ENCODE results near the gene MXRA8.
"Not testable (repeated sequence)": the region's sequence is repeated elsewhere in the genome, so short reads cannot be mapped to it uniquely, and the experiment has no call there.

The MXRA8 gene

DNA sequence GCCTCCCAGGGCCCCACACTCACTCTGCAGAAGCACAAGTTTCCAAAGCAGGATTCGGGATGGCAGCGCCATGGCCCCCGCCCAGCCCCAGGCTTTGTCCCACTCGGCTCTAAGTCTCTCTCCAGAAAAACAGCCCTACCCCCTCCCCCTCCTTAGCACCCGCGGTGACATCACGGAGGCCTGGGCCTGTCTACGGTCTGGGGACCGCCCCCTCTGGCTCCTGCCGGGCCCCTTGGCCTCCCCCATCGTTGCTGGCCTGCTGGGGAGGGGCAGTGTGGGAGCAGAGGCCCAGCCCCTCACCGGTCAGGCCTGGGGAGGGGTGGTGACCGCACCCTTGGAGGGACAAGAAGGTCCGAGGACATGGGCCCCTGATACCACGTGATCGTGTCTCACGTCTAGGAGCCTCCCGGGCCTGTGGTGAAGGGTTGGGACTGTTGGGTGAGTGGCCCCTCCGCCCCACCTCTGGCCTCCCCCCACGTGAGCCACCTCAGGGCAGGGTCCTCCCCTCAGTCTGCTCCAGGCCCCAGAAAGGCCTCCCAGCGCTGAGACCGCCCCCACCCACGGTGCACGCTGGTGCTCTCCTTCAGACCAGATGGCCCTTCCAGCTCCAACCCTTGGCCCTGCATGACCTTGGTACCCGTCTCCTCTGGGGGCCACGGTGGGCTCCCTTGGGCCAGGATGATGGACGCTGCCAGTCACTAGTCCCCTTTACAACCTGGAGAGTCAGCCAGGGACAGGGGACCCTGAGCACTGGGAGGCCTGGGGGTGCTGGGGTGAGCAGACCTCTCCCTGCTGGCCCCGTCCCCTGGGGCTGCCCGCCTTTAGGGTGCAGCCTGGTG is at the start of gene MXRA8:
MXRA8 (minus strand) TSS at position 123 of the 839 bp plus-strand sequence; CDS start at position 72, 51 bp downstream.
- no peak for DNase-seq

- no peak for DNase-seq
Observed at GRCh38 chr1:1407636-1408318, 49.4 kb upstream of the MXRA8 start.

DNA sequence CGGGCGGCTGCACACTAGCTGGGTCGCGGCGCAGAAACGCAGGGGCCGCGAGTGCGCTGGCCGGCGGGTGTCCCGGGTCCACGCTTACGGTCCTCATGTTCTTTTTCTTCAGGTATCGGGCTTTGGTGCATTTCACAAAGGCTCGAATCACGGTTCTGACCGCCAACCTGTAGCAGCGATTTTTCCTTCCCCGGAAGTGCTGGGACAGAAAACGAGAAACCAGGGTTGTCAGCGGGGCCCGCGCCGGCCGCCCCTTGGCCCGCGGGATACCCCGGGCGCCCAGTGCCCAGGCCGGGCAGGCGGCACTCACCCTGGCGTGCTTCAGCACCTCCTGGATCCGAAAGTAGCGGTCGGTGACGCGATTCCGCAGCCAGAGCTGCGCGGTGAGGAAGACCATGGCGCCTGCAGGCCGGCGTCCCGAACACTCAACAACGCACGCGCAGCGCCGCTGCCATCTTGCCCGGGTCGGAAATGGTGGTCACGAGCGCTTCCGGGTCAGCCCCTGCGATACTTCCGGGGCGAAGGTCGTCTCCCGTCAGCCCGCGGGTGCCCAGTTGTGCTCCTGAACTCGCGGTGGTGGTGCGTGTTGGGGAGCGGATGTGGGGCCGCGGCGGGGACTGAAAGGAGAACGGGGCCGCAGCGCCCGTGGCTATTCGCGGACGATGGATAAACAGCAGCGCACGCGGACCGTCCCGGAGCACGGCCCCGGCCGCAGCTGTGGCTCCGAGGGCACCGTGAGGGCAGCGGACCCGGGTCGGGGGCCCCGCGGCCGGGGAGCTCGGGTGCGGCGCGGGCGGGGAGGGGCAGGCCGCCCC is 48.7 kb upstream of the MXRA8 start, which contains the start of gene MRPL20:
MRPL20 (minus strand) TSS at position 473 of the 815 bp plus-strand sequence; CDS start at position 397, 76 bp downstream.
- peak; percentile 96 for DNase-seq

DNA sequence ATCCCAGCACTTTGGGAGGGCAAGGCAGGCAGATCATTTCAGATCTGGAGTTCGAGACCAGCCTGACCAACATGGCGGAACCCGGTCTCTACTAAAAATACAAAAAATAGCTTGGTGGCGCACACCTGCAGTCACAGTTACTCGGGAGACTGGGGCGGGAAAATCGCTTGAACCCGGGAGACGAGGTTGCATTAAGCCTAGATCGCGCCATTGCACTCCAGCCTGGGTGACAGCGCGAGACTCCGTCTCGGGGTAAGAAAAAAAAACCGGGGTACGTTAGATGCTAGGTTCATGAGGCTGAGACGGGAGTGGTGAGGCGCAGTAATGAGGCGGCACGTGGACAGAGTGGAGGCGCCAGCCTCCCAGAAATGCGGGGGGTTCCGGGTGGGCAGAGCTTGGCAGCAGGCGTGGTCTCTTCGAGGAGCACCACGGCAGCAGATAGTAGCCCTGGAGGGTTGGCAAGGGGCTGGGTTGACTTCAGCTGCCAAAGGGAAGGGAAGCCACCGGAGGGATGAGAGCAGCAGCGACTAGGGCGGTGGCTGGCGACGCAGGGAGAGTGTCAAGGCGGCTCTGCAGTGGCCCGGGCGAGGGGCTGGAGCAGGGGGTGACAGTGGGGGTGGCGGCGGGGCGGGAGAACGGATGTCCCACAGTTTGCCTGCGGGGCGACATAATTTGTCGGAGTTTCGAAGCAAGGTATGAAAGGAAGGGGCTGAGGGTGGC is 47.9 kb upstream of the MXRA8 start:
- DNase-seq: peak; percentile 8

DNA sequence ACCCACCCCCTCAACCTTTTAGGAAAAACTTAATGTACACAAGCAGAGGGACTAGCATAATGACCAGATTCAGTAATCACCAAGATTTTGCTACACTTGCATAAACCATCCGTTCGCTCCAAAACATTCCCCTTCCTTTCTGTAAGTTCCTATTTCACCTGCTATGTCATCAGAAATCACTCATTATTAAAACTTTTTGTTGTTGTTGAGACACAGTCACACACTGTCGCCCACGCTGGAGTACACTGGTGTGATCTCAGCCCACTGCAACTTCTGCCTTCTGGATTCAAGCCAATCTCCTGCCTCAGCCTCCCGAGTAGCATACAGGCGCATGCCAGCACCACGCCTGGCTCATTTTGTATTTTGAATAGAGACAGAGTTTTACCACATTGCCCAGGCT is 45.3 kb upstream of the MXRA8 start:
- no peak for DNase-seq

GRCh38 chr1:1402901-1403392 is 44.6 kb upstream of the MXRA8 start:
- not testable (repeated sequence) for DNase-seq

- peak; percentile 27 for DNase-seq
Observed at GRCh38 chr1:1402072-1402900, 43.9 kb upstream of the MXRA8 start.

- DNase-seq: no peak
Observed at GRCh38 chr1:1401457-1402010, 43.2 kb upstream of the MXRA8 start.

DNA sequence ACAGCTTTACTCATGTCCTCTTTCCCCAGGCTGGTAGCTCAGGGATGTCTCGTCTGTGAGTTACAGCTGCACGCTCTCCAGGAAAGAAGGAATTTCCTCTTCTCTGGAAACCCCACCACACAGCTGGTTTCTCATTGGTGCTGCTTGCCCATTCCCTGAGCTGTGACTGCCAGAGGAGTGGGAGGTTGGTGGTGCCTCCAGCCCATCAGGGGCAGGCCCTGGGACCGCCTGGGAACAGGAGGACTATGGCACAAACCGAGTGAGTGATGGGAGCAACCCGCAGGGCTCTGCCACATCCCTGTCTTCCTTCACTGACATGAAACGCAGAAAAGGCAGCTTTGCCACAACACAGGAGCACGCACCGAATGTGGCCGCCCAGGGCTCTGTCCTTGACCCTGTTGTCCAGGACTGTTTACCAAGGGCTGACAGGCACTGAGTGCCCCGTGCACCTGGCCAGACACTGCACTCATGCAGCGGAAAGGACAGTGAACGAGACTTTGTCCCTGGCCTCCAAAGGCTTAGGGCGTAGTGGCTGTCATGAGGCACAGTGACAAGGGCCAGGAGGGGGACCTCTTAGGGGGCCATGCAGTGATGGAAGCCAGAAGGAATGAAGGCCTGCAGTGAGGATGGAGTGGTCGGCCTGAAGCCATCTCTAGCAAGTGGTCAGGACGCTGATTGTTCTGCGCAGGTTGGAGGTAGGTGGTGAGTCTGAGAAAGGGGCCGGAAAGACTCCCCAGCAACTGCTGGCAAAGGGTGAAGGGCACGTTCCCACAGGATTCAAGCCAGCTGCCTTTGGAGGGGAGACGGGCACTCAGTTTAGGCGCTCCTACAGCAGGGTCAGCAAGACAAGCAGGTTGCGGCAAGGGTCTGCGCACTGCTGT is 42.5 kb upstream of the MXRA8 start:
- DNase-seq: no peak

GRCh38 chr1:1399872-1400575 is 41.7 kb upstream of the MXRA8 start:
- DNase-seq: no peak

DNA sequence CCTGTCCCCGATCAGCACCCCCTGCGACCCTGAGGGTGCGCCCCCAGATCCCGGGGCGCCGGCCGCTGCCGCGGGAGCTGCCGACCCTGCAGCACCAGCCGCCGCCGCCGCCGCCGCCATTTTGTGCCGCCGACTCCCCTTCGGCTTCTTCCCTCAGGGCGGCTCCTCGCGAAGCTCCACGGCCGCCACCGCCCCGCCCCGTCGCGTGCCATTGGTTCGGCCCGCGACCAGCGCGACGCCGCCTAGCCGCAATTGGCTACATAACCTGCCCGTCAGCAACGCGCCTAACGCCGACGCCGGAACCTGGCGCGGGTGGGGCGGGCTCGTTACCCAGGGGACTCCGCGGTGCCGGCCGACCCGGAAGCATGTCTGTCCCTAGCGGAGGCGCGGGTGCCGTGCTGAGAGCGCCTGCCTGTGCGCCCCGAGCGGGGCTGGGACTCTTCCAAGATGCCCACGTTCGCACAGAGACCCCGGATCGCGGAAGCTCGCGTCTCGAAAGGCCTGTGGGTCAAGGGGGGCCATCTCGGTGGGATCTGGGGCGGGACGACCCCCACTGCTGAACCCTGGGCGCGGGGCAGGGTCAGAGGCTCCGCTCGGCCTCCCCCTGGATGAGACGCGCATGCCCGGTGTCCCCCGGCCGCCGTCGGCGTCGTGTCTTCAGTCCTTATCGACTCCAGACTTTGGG is 41.0 kb upstream of the MXRA8 start, which contains the start of gene CCNL2:
CCNL2 (minus strand) TSS at position 149 of the 685 bp plus-strand sequence; CDS start at position 120, 29 bp downstream.
- DNase-seq: peak; percentile 99

- no peak for DNase-seq
Observed at GRCh38 chr1:1398677-1399186, 40.4 kb upstream of the MXRA8 start.

- no peak for DNase-seq
Observed at GRCh38 chr1:1397839-1398523, 39.6 kb upstream of the MXRA8 start.

DNA sequence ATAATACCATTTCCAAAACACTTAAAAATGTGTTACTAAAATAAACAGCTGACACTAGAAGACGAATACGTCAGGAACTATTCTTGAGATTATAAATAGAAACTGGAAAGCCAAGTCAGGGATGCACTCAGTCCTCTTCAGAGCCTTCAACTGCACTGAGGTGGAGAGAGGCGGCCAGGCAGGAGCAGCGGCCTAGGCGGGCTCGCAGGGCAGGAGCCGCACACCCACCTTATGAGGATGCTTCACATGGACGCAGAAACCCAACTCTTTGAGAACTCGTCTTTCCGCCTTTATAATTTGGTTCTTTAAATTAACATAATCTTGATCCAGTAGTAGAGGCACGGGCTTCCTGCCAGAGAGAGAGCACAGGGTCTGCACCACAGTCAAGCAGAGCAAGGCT is 36.8 kb upstream of the MXRA8 start:
- no peak for DNase-seq

- DNase-seq: no peak
Observed at GRCh38 chr1:1394116-1394515, 35.8 kb upstream of the MXRA8 start.

DNA sequence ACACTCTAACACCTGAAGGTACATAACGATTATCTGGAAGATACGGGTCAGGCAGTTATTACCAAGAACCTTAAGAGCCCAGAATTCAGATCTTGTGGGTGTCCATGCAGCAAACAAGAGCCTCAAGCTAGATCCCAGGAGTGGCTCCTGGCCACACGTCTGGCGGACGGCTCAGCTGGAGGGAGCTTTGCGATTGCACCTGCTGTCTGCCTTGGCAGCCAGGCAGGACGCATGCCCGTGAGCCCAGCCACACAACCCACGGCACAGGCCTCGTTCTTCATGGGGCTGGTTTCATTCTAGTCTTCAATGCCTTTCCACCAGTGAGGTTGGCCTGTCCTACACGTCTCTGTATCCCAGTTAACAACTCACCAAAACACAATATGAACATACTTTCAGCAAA is 35.1 kb upstream of the MXRA8 start:
- DNase-seq: no peak

DNA sequence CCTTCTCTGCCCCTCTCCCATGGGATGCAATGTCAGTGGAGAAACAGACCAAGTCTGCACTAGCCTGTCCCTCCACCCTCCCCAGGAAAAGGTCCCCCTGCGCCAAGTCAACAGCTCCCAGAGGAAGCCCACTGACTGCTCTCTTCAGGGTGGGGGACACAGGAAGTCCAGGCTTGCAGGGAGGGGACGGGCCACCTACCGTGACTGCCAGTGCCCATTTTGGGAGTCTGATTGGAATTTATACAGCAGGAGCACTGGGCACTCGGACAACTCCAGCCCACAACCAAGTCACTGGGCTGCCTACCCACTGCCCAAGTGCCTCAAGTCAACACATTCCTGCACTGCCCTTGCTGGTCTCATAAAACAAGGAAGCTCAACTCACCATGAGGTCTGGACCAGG is 34.7 kb upstream of the MXRA8 start:
- DNase-seq: no peak

DNA sequence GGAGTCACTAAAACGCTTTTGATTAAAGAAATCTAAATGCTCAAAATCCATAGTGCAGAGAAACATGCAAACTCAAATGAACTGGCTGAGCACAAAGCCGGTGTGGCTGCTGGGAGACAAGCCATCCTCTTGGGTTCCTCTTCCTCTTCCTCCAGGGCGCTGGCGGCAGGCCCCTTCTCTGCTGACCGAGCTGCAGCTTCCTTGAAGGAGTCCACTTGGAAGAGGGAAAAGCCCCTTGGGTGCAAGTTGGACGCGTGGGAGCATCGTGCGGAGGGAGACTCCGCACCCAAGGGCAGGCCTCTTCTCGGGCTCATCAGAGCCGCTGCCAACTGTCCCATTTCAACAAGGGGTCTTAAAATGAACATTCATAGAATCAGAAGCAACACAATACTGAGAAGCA is 32.9 kb upstream of the MXRA8 start:
- no peak for DNase-seq
